GM23248 (cell line): ENCODE results near the gene ANKS1B. TPM values are rescaled to one million over a fixed set of nuclear protein-coding genes. Genes with fewer than 3 reads are reported as not detected.

Experiments used
- DNase-seq: peaks from one replicate; pipeline ENCODE4 v3.0.0-alpha.2; 2015
- H2AFZ ChIP-seq: fragments of 200-600 bp; sonication (generic); 2 replicates; pipeline ENCODE4 v1.6.1; 2016; ENCODE audit warnings: antibody characterized with exemption
- H3F3A ChIP-seq: fragments of 200-600 bp; sonication (generic); 2 replicates; pipeline ENCODE4 v1.6.1; 2016; ENCODE audit warnings: mild to moderate bottlenecking, antibody characterized with exemption, mixed run types; ENCODE audit not compliant: insufficient read depth
- H3K27ac ChIP-seq: fragments of 200-600 bp; sonication (generic); 2 replicates; pipeline ENCODE4 v1.5.1; 2016; ENCODE audit warnings: mild to moderate bottlenecking
- H3K27me3 ChIP-seq: fragments of 200-600 bp; sonication (generic); replicated peaks from 2 replicates; pipeline ENCODE4 v1.6.1; 2016; ENCODE audit warnings: mild to moderate bottlenecking; ENCODE audit not compliant: insufficient read depth
- H3K36me3 ChIP-seq: fragments of 200-600 bp; sonication (generic); 2 replicates; pipeline ENCODE4 v1.6.1; 2016; ENCODE audit warnings: low read depth, mild to moderate bottlenecking
- H3K4me1 ChIP-seq: fragments of 200-600 bp; sonication (generic); 2 replicates; pipeline ENCODE4 v1.6.1; 2016; ENCODE audit warnings: mild to moderate bottlenecking; ENCODE audit not compliant: insufficient read depth
- H3K4me2 ChIP-seq: fragments of 200-600 bp; sonication (generic); one replicate; pipeline ENCODE4 v1.6.1; 2016; ENCODE audit warnings: mild to moderate bottlenecking; ENCODE audit not compliant: unreplicated experiment
- H3K4me3 ChIP-seq: fragments of 200-600 bp; sonication (generic); 2 replicates; pipeline ENCODE4 v1.5.1; 2016; ENCODE audit warnings: mild to moderate bottlenecking
- H3K79me2 ChIP-seq: fragments of 200-600 bp; sonication (generic); 2 replicates; pipeline ENCODE4 v1.6.1; 2016; ENCODE audit warnings: mild to moderate bottlenecking; ENCODE audit not compliant: insufficient read depth
- H3K9ac ChIP-seq: fragments of 200-600 bp; sonication (generic); 2 replicates; pipeline ENCODE4 v1.6.1; 2016; ENCODE audit warnings: mild to moderate bottlenecking
- H3K9me2 ChIP-seq: fragments of 200-600 bp; sonication (generic); 2 replicates; pipeline ENCODE4 v1.6.1; 2016; ENCODE audit warnings: mixed run types, mild to moderate bottlenecking, moderate library complexity; ENCODE audit not compliant: insufficient read depth
- H3K9me3 ChIP-seq: fragments of 200-600 bp; sonication (generic); one replicate; pipeline ENCODE4 v1.6.1; 2017; ENCODE audit warnings: low read depth
- H4K20me1 ChIP-seq: fragments of 200-600 bp; sonication (generic); 2 replicates; pipeline ENCODE4 v1.6.0; 2016; ENCODE audit not compliant: insufficient read depth
- EZH2 ChIP-seq: fragments of 200-600 bp; sonication (generic); IDR thresholded peaks from 2 replicates; pipeline ENCODE4 v1.6.1; 2018; ENCODE audit warnings: antibody characterized with exemption, mild to moderate bottlenecking; ENCODE audit not compliant: insufficient read depth, poor library complexity, severe bottlenecking
- EZH2phosphoT487 ChIP-seq: fragments of 200-600 bp; sonication (generic); IDR thresholded peaks from 2 replicates; pipeline ENCODE4 v1.6.1; 2018; ENCODE audit warnings: antibody characterized with exemption, moderate library complexity, mild to moderate bottlenecking, low read depth; ENCODE audit not compliant: insufficient read depth
- WGBS, 2 experiments: methylation state at CpG; one replicate each; pipeline ENCODE4 v1.1.6; 2015 to 2017; ENCODE audit warnings: low lambda C conversion rate in 2 of 2, low coverage in 1 of 2; ENCODE audit errors: missing lambda C conversion rate in 2 of 2; 5-methylcytosine and 5-hydroxymethylcytosine counted together
- in situ Hi-C: fragments of 300-500 bp; cut with MboI; formaldehyde crosslinking; loops from 2 replicates; pipeline ENCODE4 v1.15.0; 2020
- polyA plus RNA-seq: library from polyadenylated mRNA; unstranded; fragments of >200 nt; fragmentation: Nextera tagmentation; extraction: Ambion mirVana; gene quantifications from 2 replicates; pipeline ENCODE4 v1.2.1, GENCODE V29; 2016
- total RNA-seq: library from RNA; depleted of rRNA; stranded (reverse); fragments of >200 nt; shearing (Covaris generic); gene quantifications from 2 replicates; pipeline ENCODE4 v1.2.3, GENCODE V29; 2014

The ANKS1B gene
- total and polyA plus RNA-seq, 2 experiments from 2014 or later, result not detected

- no peaks in the 10 kb centered on the region for H3K36me3 ChIP-seq
- no peaks in the 10 kb centered on the region for H3K9me3 ChIP-seq
- no peak overlapping the region for H3K4me3 ChIP-seq
- no peaks in the 10 kb centered on the region for H3K27me3 ChIP-seq
- no peak overlapping the region for H3K4me2 ChIP-seq
- in situ Hi-C loops, result no loop called here
- H3F3A ChIP-seq, result no peaks in the 10 kb centered on the region
- WGBS, 2 experiments, result 17% methylated on average over 5 of the region's 5 CpGs
- no peaks in the 10 kb centered on the region for H3K79me2 ChIP-seq
- no peak overlapping the region for H3K27ac ChIP-seq
- no peaks in the 10 kb centered on the region for H3K4me1 ChIP-seq
- H3K9me2 ChIP-seq, result no peaks in the 10 kb centered on the region
- H4K20me1 ChIP-seq, result no peaks in the 10 kb centered on the region
- TF ChIP-seq EZH2 (no peak), EZH2phosphoT487 (no peak)
- no peak for DNase-seq
- H3K9ac ChIP-seq, result no peak overlapping the region
- H2AFZ ChIP-seq, result no peak overlapping the region
These were observed 915.6 kb downstream of the ANKS1B start for GRCh38 chr12:99068993-99069747.

GRCh38 chr12:99067171-99067785 lies 917.5 kb downstream of the ANKS1B start:
- in situ Hi-C loops, result no loop called here
- H3K4me2 ChIP-seq, result no peak overlapping the region
- no peaks in the 10 kb centered on the region for H3K36me3 ChIP-seq
- H3K9ac ChIP-seq, result no peak overlapping the region
- no peak overlapping the region for H2AFZ ChIP-seq
- H3K9me3 ChIP-seq, result no peaks in the 10 kb centered on the region
- H3K27ac ChIP-seq, result no peak overlapping the region
- H4K20me1 ChIP-seq, result no peaks in the 10 kb centered on the region
- no peak for TF ChIP-seq EZH2phosphoT487
- no peak for TF ChIP-seq EZH2
- H3K79me2 ChIP-seq, result no peaks in the 10 kb centered on the region
- H3K9me2 ChIP-seq, result no peaks in the 10 kb centered on the region
- 70 to 77% methylated on average over 1 of the region's 1 CpG for WGBS, 2 experiments
- H3K27me3 ChIP-seq, result no peaks in the 10 kb centered on the region
- H3F3A ChIP-seq, result no peaks in the 10 kb centered on the region
- H3K4me3 ChIP-seq, result no peak overlapping the region
- H3K4me1 ChIP-seq, result no peaks in the 10 kb centered on the region
- DNase-seq, result no peak

- H2AFZ ChIP-seq, result no peak overlapping the region
- no peak overlapping the region for H3K9ac ChIP-seq
- H4K20me1 ChIP-seq, result no peaks in the 10 kb centered on the region
- no peaks in the 10 kb centered on the region for H3K4me1 ChIP-seq
- 0 to 9% methylated on average over 3 of the region's 3 CpGs for WGBS, 2 experiments
- H3K27ac ChIP-seq, result no peak overlapping the region
- no peaks in the 10 kb centered on the region for H3F3A ChIP-seq
- H3K36me3 ChIP-seq, result no peaks in the 10 kb centered on the region
- H3K9me2 ChIP-seq, result no peaks in the 10 kb centered on the region
- no peak for DNase-seq
- H3K27me3 ChIP-seq, result no peaks in the 10 kb centered on the region
- H3K4me2 ChIP-seq, result no peak overlapping the region
- TF ChIP-seq EZH2 (no peak), EZH2phosphoT487 (no peak)
- H3K4me3 ChIP-seq, result no peak overlapping the region
- no peaks in the 10 kb centered on the region for H3K9me3 ChIP-seq
- no peaks in the 10 kb centered on the region for H3K79me2 ChIP-seq
- in situ Hi-C loops, result no loop called here
These were observed 918.0 kb downstream of the ANKS1B start for GRCh38 chr12:99066726-99067125.

GRCh38 chr12:99063182-99063581 lies 921.6 kb downstream of the ANKS1B start:
- WGBS, 2 experiments, result 40 to 54% methylated on average over 4 of the region's 4 CpGs
- in situ Hi-C loops, result no loop called here
- no peaks in the 10 kb centered on the region for H3K4me1 ChIP-seq
- H3K9me3 ChIP-seq, result no peaks in the 10 kb centered on the region
- H3K4me2 ChIP-seq, result no peak overlapping the region
- no peaks in the 10 kb centered on the region for H3K36me3 ChIP-seq
- H3K27ac ChIP-seq, result no peak overlapping the region
- H3K27me3 ChIP-seq, result no peaks in the 10 kb centered on the region
- DNase-seq, result no peak
- TF ChIP-seq EZH2 (no peak), EZH2phosphoT487 (no peak)
- H3F3A ChIP-seq, result no peaks in the 10 kb centered on the region
- no peak overlapping the region for H3K4me3 ChIP-seq
- H3K79me2 ChIP-seq, result no peaks in the 10 kb centered on the region
- H4K20me1 ChIP-seq, result no peaks in the 10 kb centered on the region
- H3K9ac ChIP-seq, result no peak overlapping the region
- no peaks in the 10 kb centered on the region for H3K9me2 ChIP-seq
- H2AFZ ChIP-seq, result no peak overlapping the region
